Stimulated activated CD4-positive, alpha-beta T cell treated with anti-CD3 and anti-CD28 coated beads, Interleukin-15, amount 100 ng/mL, for 1 hour (primary cell): Measurements from ENCODE around the gene CEACAM16.
"Not testable (repeated sequence)": the region's sequence is repeated elsewhere in the genome, so short reads cannot be mapped to it uniquely, and the experiment has no call there.

Source experiments
- DNase-seq, 2 donors: peaks; one replicate each; pipeline ENCODE4 v3.0.0-alpha.2; 2020; ENCODE audit warnings: low read depth in 1 of 2, low spot score in 1 of 2

Gene CEACAM16, protein sequence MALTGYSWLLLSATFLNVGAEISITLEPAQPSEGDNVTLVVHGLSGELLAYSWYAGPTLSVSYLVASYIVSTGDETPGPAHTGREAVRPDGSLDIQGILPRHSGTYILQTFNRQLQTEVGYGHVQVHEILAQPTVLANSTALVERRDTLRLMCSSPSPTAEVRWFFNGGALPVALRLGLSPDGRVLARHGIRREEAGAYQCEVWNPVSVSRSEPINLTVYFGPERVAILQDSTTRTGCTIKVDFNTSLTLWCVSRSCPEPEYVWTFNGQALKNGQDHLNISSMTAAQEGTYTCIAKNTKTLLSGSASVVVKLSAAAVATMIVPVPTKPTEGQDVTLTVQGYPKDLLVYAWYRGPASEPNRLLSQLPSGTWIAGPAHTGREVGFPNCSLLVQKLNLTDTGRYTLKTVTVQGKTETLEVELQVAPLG

DNA sequence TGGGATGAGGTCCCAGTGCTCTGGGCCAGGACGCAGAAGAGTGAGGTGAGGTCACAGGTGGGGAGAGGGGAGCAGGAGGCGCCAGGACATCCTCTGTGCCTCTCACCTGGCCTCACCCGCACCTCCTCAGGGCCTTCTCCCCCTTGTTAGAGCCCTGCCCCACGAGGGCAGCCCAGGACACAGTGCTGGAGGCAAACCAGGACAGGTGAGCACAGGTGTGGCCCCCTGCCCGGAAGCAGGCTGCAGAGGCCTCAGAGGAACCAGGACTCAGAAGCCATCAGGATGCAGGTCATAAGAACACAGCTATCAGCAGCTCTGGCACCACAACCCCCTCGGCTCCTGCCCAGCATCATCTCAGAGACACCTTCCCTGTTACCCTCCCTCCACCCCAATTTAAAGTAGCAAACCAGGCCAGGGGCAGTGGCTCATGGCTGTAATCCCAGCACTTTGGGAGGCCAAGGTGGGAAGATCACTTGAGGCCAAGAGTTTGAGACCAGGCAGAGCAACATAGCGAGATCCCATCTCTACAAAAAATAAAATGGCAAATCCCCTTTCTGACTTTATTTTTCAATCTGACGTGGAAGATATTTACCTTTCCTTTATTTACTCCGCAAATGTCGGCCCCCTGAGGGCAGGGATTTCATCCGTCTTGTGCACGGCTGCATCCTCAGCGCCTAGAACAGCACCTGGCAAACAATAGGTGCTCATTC lies at the start of gene CEACAM16:
Gene CEACAM16 (plus strand): TSS at position 660 of the 710 bp plus-strand sequence. CDS start 2,306 bp downstream, outside the sequence.
- DNase-seq: no peak

DNA sequence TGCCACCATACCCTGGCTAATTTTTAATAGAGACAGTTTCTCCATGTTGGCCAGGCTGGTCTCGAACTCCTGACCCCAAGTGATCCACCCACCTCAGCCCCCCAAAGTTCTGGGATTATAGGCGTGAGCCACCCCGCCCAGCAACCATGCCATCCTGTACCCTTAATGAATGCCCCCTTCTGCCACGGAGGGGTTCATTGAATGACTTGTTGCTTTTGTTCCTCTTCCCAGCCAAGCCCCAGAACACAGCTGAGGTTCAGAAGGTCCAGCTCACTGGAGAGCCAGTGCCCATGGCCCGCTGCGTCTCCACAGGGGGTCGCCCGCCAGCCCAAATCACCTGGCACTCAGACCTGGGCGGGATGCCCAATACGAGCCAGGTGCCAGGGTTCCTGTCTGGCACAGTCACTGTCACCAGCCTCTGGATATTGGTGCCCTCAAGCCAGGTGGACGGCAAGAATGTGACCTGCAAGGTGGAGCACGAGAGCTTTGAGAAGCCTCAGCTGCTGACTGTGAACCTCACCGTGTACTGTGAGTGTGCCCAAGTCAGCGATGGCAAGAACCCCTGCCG lies 49.3 kb upstream of the CEACAM16 start:
- no peak for DNase-seq

DNA sequence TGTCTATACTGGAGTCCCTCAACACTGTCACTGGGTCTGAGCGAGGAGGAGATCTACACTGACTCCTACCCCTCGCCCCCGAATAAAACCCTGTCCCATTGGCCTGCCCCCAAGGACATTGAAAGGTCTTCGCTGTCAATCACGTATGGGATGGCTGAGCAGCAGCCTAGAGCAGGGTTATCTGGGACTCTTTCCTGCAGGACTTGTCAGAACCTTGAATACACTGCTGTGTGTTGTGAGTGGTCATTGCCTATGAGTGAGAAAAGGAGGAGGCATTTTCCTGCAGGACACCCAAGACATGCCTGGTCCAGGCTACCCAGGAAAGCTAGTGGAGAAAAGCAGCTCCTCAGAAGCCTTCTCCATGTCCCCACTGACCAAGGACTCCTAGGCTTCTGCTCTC lies 45.6 kb upstream of the CEACAM16 start:
- no peak for DNase-seq

DNA sequence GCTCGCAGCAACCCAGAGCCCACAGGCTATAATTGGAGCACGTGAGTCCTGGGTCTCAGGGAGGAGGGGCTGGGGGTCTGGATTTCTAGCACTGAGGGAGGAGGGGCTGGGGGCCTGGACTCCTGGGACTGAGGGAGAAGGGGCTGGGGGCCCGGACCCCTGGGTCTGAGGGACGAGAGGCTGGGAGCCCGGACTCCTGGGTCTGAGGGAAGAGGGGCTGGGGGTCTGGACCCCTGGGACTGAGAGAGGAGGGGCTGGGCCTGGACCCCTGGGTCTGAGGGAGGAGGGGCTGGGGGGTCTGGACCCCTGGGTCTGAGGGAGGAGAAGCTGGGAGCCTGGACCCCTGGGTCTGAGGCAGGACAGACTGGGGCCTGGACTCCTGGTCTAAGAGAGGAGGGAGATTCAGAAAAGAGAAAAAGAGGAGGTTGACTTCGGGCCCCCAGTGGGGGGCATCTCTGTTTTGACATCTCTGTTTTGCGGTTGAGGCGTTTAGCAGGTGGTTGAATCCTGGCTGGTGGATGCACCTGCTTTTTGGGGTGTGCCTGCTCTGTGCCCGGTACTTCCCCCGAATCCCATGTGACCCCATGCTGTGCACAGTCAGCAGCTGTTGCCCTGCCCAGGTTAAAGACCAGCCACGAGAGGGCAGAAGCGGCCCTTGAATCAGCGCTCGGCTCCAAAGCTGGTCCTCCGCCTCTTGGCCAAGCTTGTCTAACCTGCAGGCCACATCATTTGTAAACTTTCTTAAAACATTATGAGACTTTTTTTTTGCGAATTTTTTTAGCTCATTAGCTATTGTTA lies 44.8 kb upstream of the CEACAM16 start:
- DNase-seq: peak; percentile 42 to 51

DNA sequence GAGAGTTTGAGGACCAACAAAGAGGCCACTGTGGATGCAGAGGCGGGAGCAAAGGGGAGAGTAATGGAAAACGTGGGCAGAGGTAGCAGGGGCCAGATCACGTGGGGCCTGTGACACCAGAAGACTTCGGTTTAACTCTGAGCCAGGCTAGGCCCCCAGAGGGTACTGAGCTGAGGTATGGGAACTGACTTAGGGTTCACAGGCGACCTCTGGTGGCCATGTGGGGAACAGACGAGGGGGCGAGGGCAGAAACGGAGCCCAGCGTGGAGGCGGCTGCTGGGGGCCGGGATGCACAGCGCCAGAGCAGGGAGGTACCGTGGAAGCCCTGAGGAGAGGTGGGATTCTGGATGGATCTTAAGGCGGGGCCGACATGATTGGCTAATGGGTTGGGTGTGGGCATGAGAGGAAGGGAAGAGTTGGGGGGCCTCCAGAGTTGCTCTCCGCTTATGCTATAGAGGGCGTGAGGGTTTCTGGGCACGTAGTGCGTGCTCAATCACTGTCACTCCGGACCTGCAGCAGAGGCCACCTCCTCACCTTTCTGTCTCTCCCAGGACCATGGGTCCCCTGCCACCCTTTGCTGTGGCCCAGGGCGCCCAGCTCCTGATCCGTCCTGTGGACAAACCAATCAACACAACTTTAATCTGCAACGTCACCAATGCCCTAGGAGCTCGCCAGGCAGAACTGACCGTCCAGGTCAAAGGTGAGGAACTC lies 41.6 kb upstream of the CEACAM16 start:
- peak; percentile 32 to 59 for DNase-seq

DNA sequence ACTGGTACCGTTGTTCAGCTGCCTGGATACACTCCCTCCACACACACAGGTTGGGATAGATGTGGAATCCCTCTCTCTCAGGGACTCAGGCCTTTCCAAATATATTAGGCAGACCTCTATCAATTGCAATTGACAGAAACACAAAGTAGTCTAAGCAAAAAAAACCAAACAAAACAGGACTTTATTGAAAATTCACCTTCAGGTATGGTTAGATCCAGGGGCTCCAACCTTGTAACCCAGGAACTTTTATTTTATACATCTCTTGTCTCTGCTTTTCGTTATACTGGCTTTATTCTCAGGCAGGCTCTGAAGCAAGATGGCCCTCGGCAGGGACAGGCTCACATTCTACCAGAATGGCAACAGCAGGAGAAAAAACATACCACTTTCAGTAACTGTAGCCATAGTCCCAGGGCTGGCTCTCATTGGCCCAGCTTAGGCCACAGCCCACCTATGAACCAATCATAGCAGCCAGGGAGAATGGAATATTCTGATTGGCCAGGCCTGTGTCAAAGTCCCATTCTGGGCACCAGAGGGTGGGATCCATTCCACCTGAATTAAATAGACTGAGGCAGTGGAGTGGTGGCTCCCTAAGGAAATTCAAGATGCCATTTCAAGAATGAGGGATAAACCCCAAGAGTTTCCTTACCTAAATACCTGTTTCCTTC lies 40.8 kb upstream of the CEACAM16 start:
- DNase-seq: no peak

DNA sequence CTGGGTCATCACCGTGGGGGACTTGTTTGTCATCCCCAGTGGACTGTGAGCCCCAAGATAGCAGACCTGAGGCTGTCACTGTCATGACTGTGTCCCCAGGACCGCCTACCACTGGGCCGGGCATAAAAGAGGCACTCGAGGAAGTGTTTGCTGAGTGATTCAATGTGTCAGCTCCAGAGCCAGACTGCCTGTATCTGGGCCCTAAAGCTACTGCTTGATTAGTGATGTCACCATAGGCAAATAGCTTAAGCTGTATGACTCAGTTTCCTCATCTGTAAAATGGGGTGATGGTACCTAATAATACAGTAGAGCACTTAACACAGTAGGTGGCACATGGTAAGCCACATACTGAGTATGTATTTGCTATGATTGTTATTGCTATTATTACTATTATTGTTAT lies 38.9 kb upstream of the CEACAM16 start:
- no peak for DNase-seq

DNA sequence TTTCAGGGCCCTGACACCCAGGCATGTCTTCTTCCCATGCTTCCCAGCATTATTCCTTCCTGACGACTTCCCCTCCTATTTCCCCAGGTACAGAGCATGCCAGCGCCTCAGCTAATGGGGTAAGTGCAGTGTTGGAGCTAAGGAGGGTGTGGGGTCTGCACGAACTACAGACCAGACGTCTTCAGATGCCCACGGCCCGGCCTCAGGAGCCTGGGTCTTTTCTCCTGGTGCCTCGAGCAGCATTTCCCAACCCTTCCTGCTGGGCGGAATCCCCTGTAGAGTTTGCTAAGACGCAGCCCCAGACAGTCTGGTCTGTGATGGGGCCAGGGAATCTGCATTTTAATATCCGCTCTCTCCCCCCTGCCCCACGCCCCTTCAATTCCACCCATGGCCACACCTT lies 37.7 kb upstream of the CEACAM16 start:
- no peak for DNase-seq

DNA sequence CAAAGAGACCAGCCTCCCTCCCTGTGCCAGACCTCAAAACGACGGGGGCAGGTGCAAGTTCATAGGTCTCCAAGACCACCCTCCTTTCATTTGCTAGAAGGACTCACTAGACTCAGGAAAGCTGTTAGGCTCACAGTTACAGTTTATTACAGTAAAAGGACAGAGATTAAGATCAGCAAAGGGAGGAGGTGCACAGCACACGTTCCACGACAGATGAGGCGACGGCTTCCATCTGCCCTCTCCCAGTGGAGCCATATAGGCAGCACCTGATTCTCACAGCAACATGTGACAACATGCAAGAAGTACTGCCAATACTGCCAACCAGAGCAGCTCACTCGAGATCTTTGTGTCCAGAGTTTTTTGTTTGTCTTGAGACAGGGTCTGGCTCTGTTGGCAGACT lies 37.0 kb upstream of the CEACAM16 start:
- no peak for DNase-seq

DNA sequence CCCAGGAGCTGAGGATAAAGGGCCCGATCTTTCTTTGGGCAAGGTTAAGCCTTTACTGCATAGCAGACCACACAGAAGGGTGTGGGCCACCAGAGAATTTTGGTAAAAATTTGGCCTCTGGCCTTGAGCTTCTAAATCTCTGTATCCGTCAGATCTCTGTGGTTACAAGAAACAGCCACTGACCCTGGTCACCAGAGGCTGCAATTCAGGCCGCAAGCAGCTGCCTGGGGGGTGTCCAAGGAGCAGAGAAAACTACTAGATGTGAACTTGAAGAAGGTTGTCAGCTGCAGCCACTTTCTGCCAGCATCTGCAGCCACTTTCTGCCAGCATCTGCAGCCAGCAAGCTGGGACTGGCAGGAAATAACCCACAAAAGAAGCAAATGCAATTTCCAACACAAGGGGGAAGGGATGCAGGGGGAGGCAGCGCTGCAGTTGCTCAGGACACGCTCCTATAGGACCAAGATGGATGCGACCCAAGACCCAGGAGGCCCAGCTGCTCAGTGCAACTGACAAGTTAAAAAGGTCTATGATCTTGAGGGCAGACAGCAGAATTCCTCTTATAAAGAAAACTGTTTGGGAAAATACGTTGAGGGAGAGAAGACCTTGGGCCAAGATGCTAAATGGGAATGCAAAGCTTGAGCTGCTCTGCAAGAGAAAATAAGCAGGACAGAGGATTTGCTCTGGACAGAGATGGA lies 36.1 kb upstream of the CEACAM16 start:
- DNase-seq: no peak

DNA sequence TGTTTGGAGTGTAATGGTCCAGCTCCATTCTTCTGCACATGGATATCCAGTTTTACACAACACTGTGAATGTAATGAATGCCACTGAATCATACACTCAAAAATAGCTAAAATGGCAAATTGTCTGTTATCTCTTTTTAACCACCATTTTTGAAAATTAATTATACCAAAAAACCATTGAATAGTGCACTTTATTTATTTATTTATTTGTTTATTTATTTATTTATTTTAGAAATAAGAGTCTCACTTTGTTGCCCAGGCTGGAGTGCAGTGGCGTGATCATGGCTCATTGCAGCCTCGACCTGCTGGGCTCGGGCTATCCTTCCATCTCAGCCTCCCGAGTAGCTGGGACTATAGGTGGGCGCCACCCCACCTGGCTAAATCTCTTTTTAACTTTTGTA lies 35.0 kb upstream of the CEACAM16 start:
- DNase-seq: no peak

DNA sequence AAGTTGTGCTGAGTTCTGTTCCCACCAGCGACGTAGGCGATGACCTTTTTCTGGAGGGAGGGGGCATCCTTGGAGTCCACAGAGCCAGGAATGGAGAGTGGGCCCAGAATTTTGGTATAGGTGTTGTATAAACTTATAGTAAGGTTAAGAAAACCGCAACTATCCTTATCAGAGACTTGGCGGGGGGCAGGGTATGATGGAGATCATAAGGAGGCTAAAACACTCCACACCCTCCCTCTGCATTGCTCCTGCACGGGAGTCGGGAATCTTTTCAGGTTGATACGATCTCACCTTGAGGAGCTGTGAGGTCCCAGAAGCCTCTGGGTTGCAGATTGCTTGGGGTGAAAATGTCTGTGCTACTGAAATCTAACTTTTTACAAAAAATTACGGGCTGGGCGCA lies 34.0 kb upstream of the CEACAM16 start:
- no peak for DNase-seq

DNA sequence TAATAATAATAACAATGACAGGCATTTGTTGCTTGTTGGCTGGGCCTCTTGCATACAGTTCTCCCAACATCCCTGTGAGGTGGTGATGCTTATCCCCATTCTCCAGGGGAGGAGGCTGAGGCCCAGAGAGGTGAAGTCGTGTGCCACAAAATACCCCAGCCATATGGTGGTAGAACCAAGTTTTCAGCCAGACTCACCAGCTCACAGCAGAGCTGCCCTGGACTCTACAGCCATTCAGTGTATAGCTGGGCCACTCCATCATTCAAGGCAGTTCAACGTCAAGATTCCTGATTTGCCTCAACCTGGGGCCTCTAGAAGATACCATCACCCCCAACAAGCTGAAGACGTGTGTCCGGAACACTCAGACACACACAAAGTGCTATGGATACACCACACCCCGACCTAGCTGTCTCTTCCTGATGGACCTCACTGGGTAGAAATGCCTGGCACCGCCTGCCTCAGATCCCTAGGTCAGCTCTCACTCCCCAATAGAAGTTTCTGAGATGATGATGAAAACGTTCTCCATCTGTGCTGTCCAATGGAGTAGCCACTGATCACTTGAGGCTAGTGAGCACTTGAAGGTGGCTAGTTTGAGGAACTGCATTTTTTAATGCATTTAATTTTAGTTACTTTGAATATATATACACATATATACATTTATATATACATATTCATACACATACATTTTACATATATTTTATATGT lies 31.9 kb upstream of the CEACAM16 start:
- no peak for DNase-seq

DNA sequence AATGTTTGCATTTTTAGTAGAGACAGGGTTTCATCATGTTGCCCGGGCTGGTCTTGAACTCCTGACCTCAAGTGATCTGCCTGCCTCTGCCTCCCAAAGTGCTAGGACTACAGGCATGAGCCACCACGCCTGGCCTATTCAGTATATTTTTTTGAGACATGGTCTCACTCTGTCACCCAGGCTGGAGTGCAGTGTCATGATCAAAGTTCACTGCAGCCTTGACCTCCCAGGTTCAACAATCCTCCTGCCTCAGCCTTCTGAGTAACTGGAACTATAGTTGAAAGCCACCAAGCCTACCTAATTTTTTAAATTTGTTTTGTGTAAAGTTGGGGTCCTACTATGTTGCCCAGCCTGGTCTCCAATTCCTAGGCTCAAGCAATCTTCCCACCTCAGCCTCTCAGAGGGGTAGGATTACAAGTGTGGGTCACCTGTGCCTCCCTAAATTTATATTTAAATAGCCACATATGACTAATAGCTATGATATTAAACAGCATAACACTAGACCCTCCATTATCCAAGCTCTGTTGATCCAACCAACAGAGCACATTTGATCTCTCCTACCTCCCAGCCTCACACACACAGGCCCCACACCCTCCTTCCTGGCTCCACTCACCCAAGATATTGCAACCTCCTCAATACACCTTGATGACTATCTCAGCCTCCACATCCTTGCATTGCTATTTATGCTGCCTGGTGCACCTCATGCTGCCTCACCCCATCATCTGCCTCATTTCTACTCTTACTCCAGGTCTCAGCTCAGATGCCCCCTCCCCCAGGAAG lies 29.8 kb upstream of the CEACAM16 start:
- no peak for DNase-seq

DNA sequence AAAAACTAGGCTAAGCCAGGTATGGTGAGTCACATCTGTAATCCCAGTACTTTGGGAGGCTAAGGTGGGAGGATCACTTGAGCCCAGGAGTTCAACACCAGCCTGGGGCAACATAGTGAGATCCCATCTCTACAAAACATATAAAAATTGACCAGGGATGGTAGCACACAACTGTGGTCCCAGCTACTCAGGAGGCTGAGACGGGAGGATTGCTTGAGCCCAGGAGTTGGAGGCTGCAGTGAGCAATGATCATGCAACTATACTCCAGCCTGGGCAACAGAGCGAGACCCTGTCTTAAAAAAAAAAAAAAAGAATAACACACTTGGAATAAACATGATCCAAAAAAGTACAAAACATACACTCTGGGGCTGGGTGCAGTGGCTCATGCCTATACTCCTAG lies 28.9 kb upstream of the CEACAM16 start:
- DNase-seq: not testable (repeated sequence)

DNA sequence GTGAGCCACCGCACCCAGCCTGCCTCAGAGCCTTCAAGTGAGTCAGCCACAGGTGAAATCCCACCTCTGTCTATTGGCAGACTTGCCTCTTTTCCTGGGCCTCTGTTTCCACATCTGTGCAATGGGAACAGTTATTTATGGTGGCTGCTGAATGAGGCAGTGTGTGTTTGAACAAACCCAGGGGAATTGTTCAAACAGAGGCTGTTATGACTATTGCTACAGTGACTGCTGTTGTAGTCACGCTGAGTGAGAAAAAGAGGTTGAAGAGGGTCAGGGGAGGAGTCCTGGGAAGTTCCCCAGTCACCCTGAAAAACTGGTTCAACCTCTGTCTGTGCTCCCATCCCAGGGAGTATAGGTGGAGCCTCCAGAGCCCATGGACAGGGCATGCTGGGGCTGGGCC lies 27.6 kb upstream of the CEACAM16 start, which contains the start of gene CEACAM19:
Gene CEACAM19 (plus strand): TSS at position 83 of the 400 bp plus-strand sequence. CDS start 450 bp downstream, outside the sequence.
- no peak for DNase-seq

DNA sequence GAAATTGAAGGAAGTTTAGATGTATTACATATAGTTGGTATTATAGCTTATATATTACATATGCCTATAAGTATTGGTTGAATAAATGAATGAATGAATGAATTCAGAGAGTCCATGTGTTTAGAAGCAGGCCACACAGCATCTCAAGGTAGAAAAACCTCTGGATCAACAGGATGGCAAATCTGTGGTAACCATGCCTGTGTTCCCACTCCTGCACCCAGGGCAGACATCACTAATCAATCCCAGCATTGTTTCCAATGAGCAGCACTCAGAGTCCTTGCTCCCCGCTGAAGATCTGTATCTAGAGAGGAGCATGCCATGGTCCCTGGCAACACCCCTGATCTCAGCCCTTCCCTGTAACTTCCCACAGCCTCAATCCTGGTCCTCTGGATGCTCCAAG lies 26.7 kb upstream of the CEACAM16 start:
- DNase-seq: no peak

DNA sequence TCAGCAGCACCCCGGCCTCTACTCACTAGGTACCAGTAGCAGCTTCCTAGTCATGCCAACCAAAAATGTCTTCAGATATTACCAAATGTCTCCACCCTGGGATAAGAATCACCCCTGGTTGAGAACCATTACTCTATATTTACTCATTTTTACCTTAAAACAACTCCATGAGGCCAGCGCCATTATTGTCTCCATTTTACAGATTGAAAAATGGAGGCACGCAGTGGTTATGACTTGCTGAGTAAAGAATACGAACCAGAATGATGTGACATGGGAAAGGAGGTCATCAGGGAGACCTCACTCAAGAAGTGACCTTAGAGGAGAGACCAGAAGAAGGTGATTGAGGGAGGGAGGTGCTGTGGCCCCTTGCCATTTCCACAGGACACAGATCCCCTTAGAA lies 25.4 kb upstream of the CEACAM16 start:
- DNase-seq: no peak
